HG02885 (cell line): ENCODE data around the gene ORMDL3.
"Not testable (repeated sequence)": the region's sequence is repeated elsewhere in the genome, so short reads cannot be mapped to it uniquely, and the experiment has no call there.

Experiments used
- ATAC-seq: cut with Tn5 transposase; IDR thresholded peaks from one replicate; pipeline ENCODE4 v1.9.1; 2021; ENCODE audit warnings: mild to moderate bottlenecking; ENCODE audit not compliant: unreplicated experiment, poor library complexity

The ORMDL3 gene

DNA sequence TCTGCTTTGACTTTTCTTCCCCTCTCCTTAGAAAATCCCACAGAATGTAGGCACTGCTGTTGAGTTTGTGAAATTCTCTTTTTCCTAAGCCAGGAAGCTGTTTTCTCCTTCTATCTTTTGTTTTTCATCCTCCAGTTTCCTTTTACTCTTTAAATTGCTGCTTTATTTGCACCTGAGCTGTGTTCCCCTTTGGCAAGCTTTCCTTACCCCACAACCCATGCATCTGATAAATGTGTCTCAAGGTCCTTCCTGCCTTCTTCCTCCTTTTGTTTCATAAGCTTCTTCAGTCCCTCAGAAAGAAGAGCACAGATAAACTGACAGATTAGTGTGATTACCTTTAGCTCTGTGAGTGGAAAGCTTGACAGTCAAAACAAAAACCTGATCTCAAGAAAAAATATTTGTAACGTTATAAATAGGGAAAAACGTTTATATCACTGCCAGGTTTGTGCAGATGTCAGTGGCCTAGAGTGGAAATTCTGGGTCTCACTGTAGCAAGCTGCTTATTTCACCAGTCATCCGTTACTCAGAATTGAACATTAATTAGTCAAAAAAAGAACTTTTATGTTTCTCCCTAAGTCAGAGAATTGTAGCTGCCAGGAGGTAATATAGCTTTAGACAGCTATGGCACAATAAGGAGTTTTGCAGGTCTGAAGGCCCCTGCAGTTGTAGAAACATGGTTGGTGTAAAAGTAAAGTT, 32.6 kb downstream of the ORMDL3 start:
- ATAC-seq: no peak

DNA sequence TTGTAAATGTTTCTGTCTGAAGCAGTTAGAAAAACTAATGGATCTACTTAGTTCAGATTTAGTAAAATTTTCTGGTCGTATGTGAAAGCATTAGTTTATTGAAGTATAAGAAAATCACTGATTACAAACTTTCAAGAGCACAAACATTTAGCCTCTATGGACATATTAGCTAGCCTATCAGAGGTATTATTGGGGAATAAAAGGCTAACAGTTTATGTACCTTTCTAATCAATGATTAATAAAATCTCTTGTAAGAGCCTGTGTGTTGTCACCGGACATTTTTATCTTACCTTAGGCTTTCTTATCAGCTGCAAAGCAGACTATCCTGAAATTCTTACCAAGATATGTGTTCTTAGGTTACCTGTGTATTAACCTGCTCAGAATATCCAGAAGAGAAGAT, 38.2 kb downstream of the ORMDL3 start:
- no peak for ATAC-seq

DNA sequence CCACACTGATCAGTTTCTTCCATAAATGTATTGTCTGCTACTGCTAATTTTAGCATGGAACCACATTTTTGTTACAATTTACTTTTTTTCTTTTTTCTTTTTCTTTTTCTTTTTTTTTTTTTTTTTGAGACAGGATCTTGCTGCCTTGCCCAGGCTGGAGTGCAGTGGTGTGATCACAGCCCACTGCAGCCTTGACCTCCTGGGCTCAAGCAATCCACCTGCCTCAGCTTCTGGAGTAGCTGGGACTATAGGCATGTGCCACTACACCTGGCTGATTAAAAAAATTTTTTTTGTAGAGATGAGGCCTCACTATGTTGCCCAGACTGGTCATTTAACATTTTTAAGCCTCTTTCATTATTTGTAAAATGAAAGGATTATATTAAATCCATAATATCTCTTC, 40.3 kb downstream of the ORMDL3 start:
- no peak for ATAC-seq

DNA sequence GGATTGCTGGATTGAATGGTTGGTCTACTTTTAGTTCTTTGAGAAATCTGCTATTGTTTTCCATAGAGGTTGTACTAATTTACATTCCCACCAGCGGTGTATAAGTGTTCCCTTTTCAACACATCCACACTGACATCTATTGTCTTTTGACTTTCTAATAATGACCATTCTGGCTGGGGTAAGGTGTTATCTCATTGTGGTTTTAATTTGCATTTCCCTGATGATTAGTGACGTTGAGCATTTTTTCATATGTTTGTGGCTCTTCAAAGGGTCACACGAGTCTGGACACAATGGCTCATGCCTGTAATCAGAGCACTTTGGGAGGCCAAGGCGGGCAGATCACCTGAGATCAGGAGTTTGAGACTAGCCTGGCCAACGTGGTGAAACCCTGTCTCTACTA, 41.3 kb downstream of the ORMDL3 start:
- not testable (repeated sequence) for ATAC-seq

DNA sequence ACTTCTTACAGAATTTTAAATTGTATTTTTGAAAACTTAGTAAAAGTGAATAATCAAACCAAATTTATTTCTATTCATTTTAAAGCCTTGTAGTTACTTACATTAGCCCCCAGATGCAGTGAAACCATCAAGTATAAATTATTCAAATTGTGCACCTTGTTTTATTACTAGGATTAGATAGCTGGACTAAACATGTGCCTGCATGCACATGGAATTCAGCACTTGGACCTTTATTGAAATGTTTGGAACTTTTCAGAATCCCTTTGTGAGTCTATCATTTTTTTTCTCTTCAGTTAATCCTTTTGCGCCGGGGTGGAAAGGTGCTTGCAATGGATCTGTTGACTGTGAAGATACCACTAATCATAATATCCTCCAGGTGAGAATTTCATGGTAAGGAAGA, 54.6 kb downstream of the ORMDL3 start:
- no peak for ATAC-seq

DNA sequence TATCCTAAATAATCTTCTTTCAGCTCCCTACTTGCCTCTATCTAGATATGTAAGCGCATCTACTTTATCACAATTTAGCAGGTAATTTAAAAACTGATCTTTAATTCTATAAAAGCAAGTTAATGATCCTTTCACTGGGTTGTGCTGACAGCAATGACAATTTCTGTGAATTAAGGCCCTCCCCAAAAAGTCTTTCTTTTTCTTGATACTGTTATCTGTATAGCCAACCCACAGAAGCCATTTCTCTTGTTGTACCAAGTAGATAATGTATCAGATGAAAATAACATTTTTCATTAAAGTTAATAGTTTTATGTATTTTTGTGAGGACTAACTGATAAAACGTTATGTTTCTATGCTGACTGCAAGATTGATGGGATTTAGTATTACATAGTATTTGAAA, 55.6 kb downstream of the ORMDL3 start:
- no peak for ATAC-seq
